Retinal pigment epithelial cell (primary cell): ENCODE results near the gene AP3B1.
A peak's percentile ranks its signal among the peaks of the same experiment; 100 is the strongest.
"Not testable (repeated sequence)": the region's sequence is repeated elsewhere in the genome, so short reads cannot be mapped to it uniquely, and the experiment has no call there.

Experiments used
- DNase-seq: peaks from one replicate; pipeline ENCODE4 v3.0.0-alpha.2; 2010; ENCODE audit warnings: low read depth
- H3K4me3 ChIP-seq: 2 replicates; pipeline ENCODE4 v1.5.1; 2011; ENCODE audit warnings: mild to moderate bottlenecking, low read length, control low read depth, moderate library complexity
- CTCF ChIP-seq: conservative IDR thresholded peaks from 2 replicates; pipeline ENCODE4 v1.5.1; 2011; ENCODE audit warnings: low read depth, low read length, control low read depth, inconsistent platforms

The AP3B1 gene

GRCh38 chr5:78178356-78178755 lies 116.1 kb downstream of the AP3B1 start:
- no peak for TF ChIP-seq CTCF
- no peak for DNase-seq
- H3K4me3 ChIP-seq: no peak overlapping the region

GRCh38 chr5:78170335-78170734 lies 124.2 kb downstream of the AP3B1 start:
- DNase-seq, H3K4me3 ChIP-seq: not testable (repeated sequence)

GRCh38 chr5:78162253-78162862 lies 132.1 kb downstream of the AP3B1 start:
- peak; percentile 71 for TF ChIP-seq CTCF
- H3K4me3 ChIP-seq: no peak overlapping the region
- DNase-seq: peak; percentile 2

GRCh38 chr5:78157001-78157400 lies 137.5 kb downstream of the AP3B1 start:
- no peak overlapping the region for H3K4me3 ChIP-seq
- no peak for TF ChIP-seq CTCF
- no peak for DNase-seq

- no peak overlapping the region for H3K4me3 ChIP-seq
- no peak for TF ChIP-seq CTCF
- DNase-seq: no peak
These were observed 142.8 kb downstream of the AP3B1 start for GRCh38 chr5:78151594-78152271.

GRCh38 chr5:78137290-78137689 lies 157.2 kb downstream of the AP3B1 start:
- no peak for TF ChIP-seq CTCF
- no peak overlapping the region for H3K4me3 ChIP-seq
- DNase-seq: no peak

GRCh38 chr5:78133423-78133822 lies 161.1 kb downstream of the AP3B1 start:
- H3K4me3 ChIP-seq: no peak overlapping the region
- DNase-seq: no peak
- TF ChIP-seq CTCF: no peak
